Stomach (tissue), 9 donors: ENCODE measurements around the gene OR11H6. TPM values are rescaled to one million over a fixed set of nuclear protein-coding genes. Genes with fewer than 3 reads are reported as not detected.

ENCODE experiments used
- DNase-seq, 2 donors: peaks; one replicate each; pipeline versions ENCODE4 v3.0.0 to v3.0.0-alpha.2; 2013 to 2019
- H3K27ac ChIP-seq, 5 donors: fragments of 200-600 bp in 4 of 5; sonication (generic) in 4 of 5; one replicate each; pipeline ENCODE4 v1.5.1; 2013 to 2019; ENCODE audit warnings: mild to moderate bottlenecking in 1 of 5, moderate library complexity in 1 of 5
- H3K27me3 ChIP-seq, 3 donors: fragments of 200-600 bp; sonication (generic); one replicate each; pipeline ENCODE4 v1.5.1; 2017 to 2019; ENCODE audit warnings: mixed run types in 1 of 3
- H3K36me3 ChIP-seq, 4 donors: fragments of 200-600 bp; sonication (generic); 1 replicate in 3 of 4; 2 replicates in 1 of 4; pipeline ENCODE4 v1.5.1; 2016 to 2019
- H3K4me1 ChIP-seq, 4 donors: fragments of 200-600 bp; sonication (generic); one replicate each; pipeline ENCODE4 v1.5.1; 2016 to 2019
- H3K4me3 ChIP-seq, 4 donors: fragments of 200-600 bp; sonication (generic) in 3 of 4; one replicate each; pipeline ENCODE4 v1.5.1; 2016 to 2019; ENCODE audit warnings: mild to moderate bottlenecking in 1 of 4
- H3K9me3 ChIP-seq, 4 donors: fragments of 200-600 bp; sonication (generic); one replicate each; pipeline ENCODE4 v1.5.1; 2016 to 2019
- EP300 ChIP-seq: sonication (generic); formaldehyde crosslinking; IDR thresholded peaks from one replicate; pipeline ENCODE4 v1.6.1; 2017; ENCODE audit warnings: antibody characterized with exemption
- POLR2A ChIP-seq, 4 donors: fragments of 450-650 bp; IDR thresholded peaks; one replicate each; pipeline ENCODE4 v1.6.1; 2016; ENCODE audit warnings: antibody characterized with exemption in 4 of 4, control low read depth in 2 of 4, mild to moderate bottlenecking in 1 of 4, moderate library complexity in 1 of 4
- POLR2AphosphoS5 ChIP-seq, 3 donors: sonication (generic); formaldehyde crosslinking; IDR thresholded peaks; one replicate each; pipeline ENCODE4 v1.6.1; 2016; ENCODE audit warnings: antibody characterized with exemption in 3 of 3
- WGBS, 5 donors: extraction: QIAGEN DNeasy Blood & Tissue Kit in 3 of 5; methylation state at CpG; one replicate each; pipeline versions ENCODE4 v1.1.5 to v1.1.7; 2013 to 2018; 5-methylcytosine and 5-hydroxymethylcytosine counted together
- intact Hi-C: fragments of 100-400 bp; cut with DNase I; formaldehyde crosslinking; loops from one replicate; pipeline ENCODE4 v1.15.1; 2023; ENCODE audit warnings: low total_unique reads
- polyA plus RNA-seq, 3 donors: library from polyadenylated mRNA; stranded (reverse); fragments of 200-250 nt; gene quantifications; one replicate each; pipeline ENCODE4 v1.2.3, GENCODE V29; 2013
- small RNA-seq, 4 donors: library from RNA; depleted of rRNA; stranded (forward); fragments of <200 nt; gene quantifications; one replicate each; pipeline ENCODE3, GENCODE V24; 2016
- total RNA-seq, 5 donors: library from RNA; depleted of rRNA; stranded (reverse); fragments of >200 nt; gene quantifications; one replicate each; pipeline versions ENCODE4 v1.1.0 to v1.2.3, GENCODE V29; 2014 to 2016
- TF ChIP-seq, protein P1 (sequence below), 7 experiments: fragments of 450-650 bp in 4 of 7; fragments of 200-600 bp in 3 of 7; sonication (generic) in 3 of 7; IDR thresholded peaks; one replicate each; pipeline ENCODE4 v1.5.1; 2016 to 2019; ENCODE audit warnings: antibody characterized with exemption in 7 of 7, control low read depth in 2 of 7, mild to moderate bottlenecking in 1 of 7
- donor health status: healthy with polysubstance abuse.
- donor health status: Bipolar disorder and iron deficiency.
- donor health status: healthy.

OR11H6 gene
- total and polyA plus RNA-seq, 8 donors: not detected

DNA sequence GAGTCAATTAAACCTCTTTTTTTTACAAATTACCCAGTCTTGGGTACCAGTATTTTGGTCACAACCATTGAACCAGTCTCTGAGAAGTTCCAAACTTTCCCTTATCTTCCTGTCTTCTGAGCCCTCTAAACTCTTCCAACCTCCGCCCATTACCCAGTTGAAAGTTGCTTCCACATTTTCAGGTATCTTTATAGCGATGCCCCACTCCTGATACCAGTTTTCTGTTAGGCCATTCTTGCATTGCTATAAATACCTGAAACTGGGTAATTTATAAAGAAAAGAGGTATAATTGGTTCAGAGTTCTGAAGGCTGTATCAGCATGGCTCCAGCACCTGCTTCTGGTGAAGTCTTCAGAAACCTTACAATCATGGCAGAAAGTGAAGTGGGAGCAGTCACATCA, 50.6 kb downstream of the OR11H6 start:
- TF ChIP-seq EP300 (no peak), POLR2AphosphoS5 (IDR thresholded peaks at IDR 0.05) (no peak), POLR2A (IDR thresholded peaks at IDR 0.05) (no peak)
- TF ChIP-seq, protein P1, sequence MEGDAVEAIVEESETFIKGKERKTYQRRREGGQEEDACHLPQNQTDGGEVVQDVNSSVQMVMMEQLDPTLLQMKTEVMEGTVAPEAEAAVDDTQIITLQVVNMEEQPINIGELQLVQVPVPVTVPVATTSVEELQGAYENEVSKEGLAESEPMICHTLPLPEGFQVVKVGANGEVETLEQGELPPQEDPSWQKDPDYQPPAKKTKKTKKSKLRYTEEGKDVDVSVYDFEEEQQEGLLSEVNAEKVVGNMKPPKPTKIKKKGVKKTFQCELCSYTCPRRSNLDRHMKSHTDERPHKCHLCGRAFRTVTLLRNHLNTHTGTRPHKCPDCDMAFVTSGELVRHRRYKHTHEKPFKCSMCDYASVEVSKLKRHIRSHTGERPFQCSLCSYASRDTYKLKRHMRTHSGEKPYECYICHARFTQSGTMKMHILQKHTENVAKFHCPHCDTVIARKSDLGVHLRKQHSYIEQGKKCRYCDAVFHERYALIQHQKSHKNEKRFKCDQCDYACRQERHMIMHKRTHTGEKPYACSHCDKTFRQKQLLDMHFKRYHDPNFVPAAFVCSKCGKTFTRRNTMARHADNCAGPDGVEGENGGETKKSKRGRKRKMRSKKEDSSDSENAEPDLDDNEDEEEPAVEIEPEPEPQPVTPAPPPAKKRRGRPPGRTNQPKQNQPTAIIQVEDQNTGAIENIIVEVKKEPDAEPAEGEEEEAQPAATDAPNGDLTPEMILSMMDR (IDR thresholded peaks at IDR 0.05): no peak
- intact Hi-C loops: no loop called here

More for the DNA sequence above, 50.6 kb downstream of the OR11H6 start:
- H3K4me1 ChIP-seq: no peaks in the 10 kb centered on the region
- H3K4me3 ChIP-seq: no peak overlapping the region
- no peak overlapping the region for H3K27ac ChIP-seq
- H3K36me3 ChIP-seq: peaks cover 0 to 27% (median 5%) of the 10 kb centered on the region in 4 donors
- WGBS, 5 donors: 96 to 100% (median 98%) methylated on average over 2 of the region's 2 CpGs
- DNase-seq: no peak
- H3K27me3 ChIP-seq: no peaks in the 10 kb centered on the region
- peaks cover 0 to 38% (median 21%) of the 10 kb centered on the region in 4 donors for H3K9me3 ChIP-seq

Small RNAs within 50 kb of the gene (small RNA-seq; reads per million reads assigned to genes)
- gene GTF2IP22: 0 reads per million in 4 donors

Other genes starting within 250 kb of the OR11H6 start
- gene OR4K15, start 248.1 kb upstream of the OR11H6 start, total RNA-seq: not detected
- not detected for gene OR4K15, start 248.1 kb upstream of the OR11H6 start, polyA plus RNA-seq
- not detected for gene OR4Q2, start 221.5 kb upstream of the OR11H6 start, total RNA-seq
- gene OR4Q2, start 221.5 kb upstream of the OR11H6 start, polyA plus RNA-seq: not detected
- not detected for gene OR4K14, start 204.4 kb upstream of the OR11H6 start, total RNA-seq
- gene OR4K14, start 204.4 kb upstream of the OR11H6 start, polyA plus RNA-seq: not detected
- not detected for gene OR4K13, start 187.7 kb upstream of the OR11H6 start, total RNA-seq
- not detected for gene OR4K13, start 187.7 kb upstream of the OR11H6 start, polyA plus RNA-seq
- gene OR4L1, start 163.7 kb upstream of the OR11H6 start, total RNA-seq: not detected
- not detected for gene OR4L1, start 163.7 kb upstream of the OR11H6 start, polyA plus RNA-seq
- gene OR4K17, start 113.0 kb upstream of the OR11H6 start, total RNA-seq: not detected
- not detected for gene OR4K17, start 113.0 kb upstream of the OR11H6 start, polyA plus RNA-seq
- not detected for gene OR4N5, start 84.9 kb upstream of the OR11H6 start, total RNA-seq
- gene OR4N5, start 84.9 kb upstream of the OR11H6 start, polyA plus RNA-seq: not detected
- gene OR11G2, start 32.8 kb upstream of the OR11H6 start, total RNA-seq: 1 to 10 TPM in 1 of 5 donors, not detected in 4; 2.3 TPM
- gene OR11G2, start 32.8 kb upstream of the OR11H6 start, polyA plus RNA-seq: not detected
- not detected for gene OR11H7, start 5.3 kb downstream of the OR11H6 start, total RNA-seq
- not detected for gene OR11H7, start 5.3 kb downstream of the OR11H6 start, polyA plus RNA-seq
- gene OR11H4, start 15.6 kb downstream of the OR11H6 start, total RNA-seq: not detected
- not detected for gene OR11H4, start 15.6 kb downstream of the OR11H6 start, polyA plus RNA-seq
- gene TTC5, start 82.2 kb downstream of the OR11H6 start, total RNA-seq: 10 to 100 TPM in 2 of 5 donors, 1 to 10 TPM in 3; 2.3 to 30.3 (median 6.2) TPM
- gene TTC5, start 82.2 kb downstream of the OR11H6 start, polyA plus RNA-seq: 1 to 10 TPM; 2.9 to 5.0 (median 3.8) TPM
- 100 to 1,000 TPM in 1 of 5 donors, 10 to 100 TPM in 3, 1 to 10 TPM in 1; 2.6 to 104 (median 58.9) TPM for gene CCNB1IP1, start 109.6 kb downstream of the OR11H6 start, total RNA-seq
- gene CCNB1IP1, start 109.6 kb downstream of the OR11H6 start, polyA plus RNA-seq: 10 to 100 TPM; 39.2 to 69.5 (median 52.7) TPM
- 10 to 100 TPM in 3 of 5 donors, 1 to 10 TPM in 2; 4.1 to 30.4 (median 17.7) TPM for gene PARP2, start 119.9 kb downstream of the OR11H6 start, total RNA-seq
- gene PARP2, start 119.9 kb downstream of the OR11H6 start, polyA plus RNA-seq: 10 to 100 TPM in 2 of 3 donors, 1 to 10 TPM in 1; 7.5 to 16.0 (median 11.2) TPM
- 100 to 1,000 TPM in 1 of 5 donors, 10 to 100 TPM in 4; 16.9 to 190 (median 34.1) TPM for gene TEP1, start 189.8 kb downstream of the OR11H6 start, total RNA-seq
- 10 to 100 TPM in 1 of 3 donors, 1 to 10 TPM in 2; 9.3 to 11.6 (median 9.8) TPM for gene TEP1, start 189.8 kb downstream of the OR11H6 start, polyA plus RNA-seq
- gene KLHL33, start 212.5 kb downstream of the OR11H6 start, total RNA-seq: 1 to 10 TPM in 1 of 5 donors, under 1 TPM in 2, not detected in 2; under 0.01 to 4.3 (median 0.37) TPM
- under 1 TPM in 2 of 3 donors, not detected in 1; 0.05 to 0.06 TPM for gene KLHL33, start 212.5 kb downstream of the OR11H6 start, polyA plus RNA-seq
- gene OSGEP, start 231.1 kb downstream of the OR11H6 start, total RNA-seq: 10 to 100 TPM; 29.9 to 71.8 (median 59.7) TPM
- gene OSGEP, start 231.1 kb downstream of the OR11H6 start, polyA plus RNA-seq: 10 to 100 TPM; 24.7 to 58.5 (median 43.4) TPM
- gene APEX1, start 231.5 kb downstream of the OR11H6 start, total RNA-seq: 100 to 1,000 TPM in 4 of 5 donors, 10 to 100 TPM in 1; 70.1 to 219 (median 149) TPM
- gene APEX1, start 231.5 kb downstream of the OR11H6 start, polyA plus RNA-seq: 100 to 1,000 TPM; 104 to 148 (median 118) TPM
- 10 to 100 TPM in 3 of 5 donors, 1 to 10 TPM in 2; 2.0 to 25.6 (median 20.4) TPM for gene PIP4P1, start 237.7 kb downstream of the OR11H6 start, total RNA-seq
- 10 to 100 TPM; 22.6 to 30.5 (median 28.4) TPM for gene PIP4P1, start 237.7 kb downstream of the OR11H6 start, polyA plus RNA-seq
- gene PNP, start 245.7 kb downstream of the OR11H6 start, total RNA-seq: 10 to 100 TPM; 11.3 to 47.7 (median 46.0) TPM
- gene PNP, start 245.7 kb downstream of the OR11H6 start, polyA plus RNA-seq: 100 to 1,000 TPM in 1 of 3 donors, 10 to 100 TPM in 2; 36.5 to 125 (median 72.1) TPM